Lower lobe of right lung (tissue), 2 donors: ENCODE data around the gene WDR76. TPM values are rescaled to one million over a fixed set of nuclear protein-coding genes. Genes with fewer than 3 reads are reported as not detected.

Experiments used
- ATAC-seq, 2 donors: fragments of 200-7000 bp; cut with Tn5 transposase; one replicate each; pipeline ENCODE4 v1.9.1; 2020 to 2022; ENCODE audit warnings: mild to moderate bottlenecking in 2 of 2, moderate library complexity in 2 of 2
- DNase-seq: peaks from one replicate; pipeline ENCODE4 v3.0.0-alpha.2; 2020
- H3K27ac ChIP-seq: fragments of 200-600 bp; one replicate; pipeline ENCODE4 v1.8.0; 2022
- H3K27me3 ChIP-seq: fragments of 200-600 bp; one replicate; pipeline ENCODE4 v1.8.0; 2022; ENCODE audit warnings: low read depth
- H3K36me3 ChIP-seq: fragments of 200-600 bp; one replicate; pipeline ENCODE4 v1.8.0; 2022; ENCODE audit warnings: mild to moderate bottlenecking
- H3K4me1 ChIP-seq: fragments of 200-600 bp; one replicate; pipeline ENCODE4 v1.8.0; 2022
- H3K4me3 ChIP-seq: fragments of 200-600 bp; one replicate; pipeline ENCODE4 v1.8.0; 2022; ENCODE audit warnings: mild to moderate bottlenecking
- H3K9me3 ChIP-seq: fragments of 200-600 bp; one replicate; pipeline ENCODE4 v1.8.0; 2022
- intact Hi-C: fragments of 100-400 bp; cut with DNase I; formaldehyde crosslinking; loops from one replicate; pipeline ENCODE4 v1.11.0; 2022
- total RNA-seq: library from RNA; stranded (reverse); fragmentation: NEBNext Ultra II Directional; extraction: Animal tissue kit (Norgen Biotek cat#: 25700); gene quantifications from one replicate; pipeline ENCODE4 v1.2.1, GENCODE V29; 2021
- TF ChIP-seq, protein P1 (sequence below): fragments of 200-600 bp; IDR thresholded peaks from one replicate; pipeline ENCODE4 v1.8.0; 2022; ENCODE audit warnings: antibody characterized with exemption, mild to moderate bottlenecking
- donor health status: DM: no; HTN: yes; CAD: no; lungs with severe emphysema.

The WDR76 gene
- total RNA-seq, 1 donor from 2014 or later: 5.7 TPM

DNA sequence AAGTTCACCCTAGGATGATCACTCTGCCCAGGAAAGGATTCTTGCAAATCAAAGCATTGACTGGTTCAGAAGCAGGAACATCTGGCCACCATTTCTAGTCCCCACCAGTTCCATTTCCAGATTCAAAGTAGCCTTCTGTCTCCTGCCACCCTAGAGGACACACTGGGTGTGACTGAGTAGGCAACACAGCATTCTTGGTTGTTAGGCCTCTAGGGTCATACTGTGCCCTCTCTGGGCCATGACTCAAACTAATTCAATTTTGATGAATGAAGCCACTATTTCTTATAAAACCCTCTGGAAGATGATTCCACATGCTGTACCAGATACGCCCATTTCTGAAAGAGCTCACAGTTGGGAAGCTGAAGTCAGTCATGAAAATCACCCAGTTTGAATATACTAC, 69.7 kb downstream of the WDR76 start:
- TF ChIP-seq, protein P1, sequence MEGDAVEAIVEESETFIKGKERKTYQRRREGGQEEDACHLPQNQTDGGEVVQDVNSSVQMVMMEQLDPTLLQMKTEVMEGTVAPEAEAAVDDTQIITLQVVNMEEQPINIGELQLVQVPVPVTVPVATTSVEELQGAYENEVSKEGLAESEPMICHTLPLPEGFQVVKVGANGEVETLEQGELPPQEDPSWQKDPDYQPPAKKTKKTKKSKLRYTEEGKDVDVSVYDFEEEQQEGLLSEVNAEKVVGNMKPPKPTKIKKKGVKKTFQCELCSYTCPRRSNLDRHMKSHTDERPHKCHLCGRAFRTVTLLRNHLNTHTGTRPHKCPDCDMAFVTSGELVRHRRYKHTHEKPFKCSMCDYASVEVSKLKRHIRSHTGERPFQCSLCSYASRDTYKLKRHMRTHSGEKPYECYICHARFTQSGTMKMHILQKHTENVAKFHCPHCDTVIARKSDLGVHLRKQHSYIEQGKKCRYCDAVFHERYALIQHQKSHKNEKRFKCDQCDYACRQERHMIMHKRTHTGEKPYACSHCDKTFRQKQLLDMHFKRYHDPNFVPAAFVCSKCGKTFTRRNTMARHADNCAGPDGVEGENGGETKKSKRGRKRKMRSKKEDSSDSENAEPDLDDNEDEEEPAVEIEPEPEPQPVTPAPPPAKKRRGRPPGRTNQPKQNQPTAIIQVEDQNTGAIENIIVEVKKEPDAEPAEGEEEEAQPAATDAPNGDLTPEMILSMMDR: no peak
- Histone ChIP-seq H3K27ac (no peak overlapping the region), H3K9me3 (no peaks in the 10 kb centered on the region), H3K4me1 (no peaks in the 10 kb centered on the region), H3K27me3 (no peaks in the 10 kb centered on the region), H3K36me3 (no peaks in the 10 kb centered on the region), H3K4me3 (no peak overlapping the region)
- no peak for DNase-seq
- ATAC-seq: no peak
- intact Hi-C loops: no loop called here

DNA sequence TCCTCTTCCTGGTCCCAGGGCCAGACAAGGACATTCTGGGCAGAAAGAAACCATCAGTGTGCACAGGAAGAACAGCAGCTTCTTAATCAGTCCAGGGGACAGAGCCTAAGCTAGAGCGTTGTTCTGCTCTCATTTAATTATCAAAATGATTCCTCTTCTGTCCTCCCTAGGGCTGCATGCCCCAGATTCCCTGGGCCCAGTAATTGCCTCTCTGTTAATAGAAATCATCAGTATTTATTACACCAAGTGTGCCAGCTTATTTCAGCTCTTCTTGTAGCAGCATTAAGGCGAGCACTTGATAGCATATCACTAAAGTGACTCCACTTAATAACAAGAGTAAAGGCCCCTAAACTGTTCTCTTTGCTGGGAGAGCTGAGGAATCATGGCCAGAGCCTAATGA, 72.1 kb downstream of the WDR76 start:
- H3K4me3 ChIP-seq: no peak overlapping the region
- no peaks in the 10 kb centered on the region for H3K36me3 ChIP-seq
- intact Hi-C loops: no loop called here
- H3K27me3 ChIP-seq: no peaks in the 10 kb centered on the region
- no peak for ATAC-seq
- H3K9me3 ChIP-seq: no peaks in the 10 kb centered on the region
- no peak for DNase-seq
- TF ChIP-seq, protein P1: no peak
- H3K4me1 ChIP-seq: no peaks in the 10 kb centered on the region
- no peak overlapping the region for H3K27ac ChIP-seq

DNA sequence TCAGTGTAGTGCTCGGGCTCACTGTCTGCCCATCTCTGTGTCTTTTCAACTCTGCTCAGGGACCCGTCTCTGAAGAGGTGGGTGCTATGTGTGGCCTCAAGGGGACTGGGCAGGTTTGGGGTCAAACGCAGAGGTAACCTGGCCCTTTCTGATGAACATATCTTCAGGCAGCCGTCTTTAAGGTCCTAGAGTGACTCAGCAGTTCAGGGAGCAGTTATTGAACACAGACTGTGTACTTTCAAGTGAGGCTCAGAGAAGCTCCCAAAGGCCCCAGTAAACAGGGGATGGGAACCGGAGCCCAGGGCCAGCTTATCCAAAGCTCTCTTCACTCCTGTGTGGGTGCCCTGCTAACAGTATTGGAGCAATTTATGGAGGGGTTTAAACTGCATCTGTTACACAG, 73.1 kb downstream of the WDR76 start:
- intact Hi-C loops: no loop called here
- TF ChIP-seq, protein P1: no peak

DNA sequence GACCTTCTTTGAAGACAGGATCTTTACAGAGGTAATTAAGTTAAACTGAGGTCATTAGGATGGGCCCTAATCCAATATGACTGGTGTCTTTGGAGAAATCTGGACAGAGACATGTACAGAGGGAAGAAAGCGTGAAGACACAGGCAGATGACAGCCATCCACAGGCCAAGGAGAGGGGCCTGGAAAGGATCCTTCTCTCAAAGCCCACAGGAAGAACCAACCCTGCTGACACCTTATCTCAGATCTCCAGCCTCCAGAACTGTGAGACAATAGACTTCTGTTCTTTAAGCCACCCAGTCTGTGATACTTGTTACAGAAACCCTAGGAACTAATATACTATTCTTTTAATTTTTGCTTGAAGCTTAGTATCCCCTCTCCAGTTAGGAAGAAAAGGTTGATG, 74.2 kb downstream of the WDR76 start:
- no peak for DNase-seq
- TF ChIP-seq, protein P1: no peak
- Histone ChIP-seq H3K9me3 (no peaks in the 10 kb centered on the region), H3K4me1 (no peaks in the 10 kb centered on the region), H3K27me3 (no peaks in the 10 kb centered on the region), H3K36me3 (no peaks in the 10 kb centered on the region), H3K27ac (no peak overlapping the region), H3K4me3 (no peak overlapping the region)
- intact Hi-C loops: no loop called here
- no peak for ATAC-seq

More for the DNA sequence above, 73.1 kb downstream of the WDR76 start:
- ATAC-seq: no peak
- H3K36me3 ChIP-seq: no peaks in the 10 kb centered on the region
- no peaks in the 10 kb centered on the region for H3K27me3 ChIP-seq
- no peak for DNase-seq
- no peaks in the 10 kb centered on the region for H3K4me1 ChIP-seq
- no peak overlapping the region for H3K27ac ChIP-seq
- H3K4me3 ChIP-seq: no peak overlapping the region
- no peaks in the 10 kb centered on the region for H3K9me3 ChIP-seq

DNA sequence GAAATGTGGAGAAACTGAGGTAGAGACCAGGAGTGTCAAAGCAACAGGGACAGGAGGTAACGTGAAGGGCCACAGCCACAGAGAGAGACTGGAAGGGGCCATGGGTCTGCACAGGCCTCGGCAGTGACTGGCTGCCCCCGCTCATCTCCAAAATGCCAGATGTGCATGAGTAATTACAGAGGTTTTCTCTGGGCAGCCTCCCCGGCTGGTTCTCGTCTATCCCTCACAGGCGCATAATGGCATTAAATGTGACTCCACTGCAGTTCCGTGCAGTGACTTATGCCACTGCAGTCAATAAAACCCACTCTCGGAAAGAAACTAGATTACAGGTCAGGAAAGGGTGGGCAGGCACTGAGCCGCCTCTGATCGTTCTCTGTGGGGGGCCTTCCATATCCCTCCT, 74.7 kb downstream of the WDR76 start:
- H3K4me3 ChIP-seq: no peak overlapping the region
- no peaks in the 10 kb centered on the region for H3K9me3 ChIP-seq
- H3K4me1 ChIP-seq: no peaks in the 10 kb centered on the region
- TF ChIP-seq, protein P1: no peak
- no peak for DNase-seq
- no peak overlapping the region for H3K27ac ChIP-seq
- no peaks in the 10 kb centered on the region for H3K36me3 ChIP-seq
- intact Hi-C loops: no loop called here
- H3K27me3 ChIP-seq: no peaks in the 10 kb centered on the region
- no peak for ATAC-seq

DNA sequence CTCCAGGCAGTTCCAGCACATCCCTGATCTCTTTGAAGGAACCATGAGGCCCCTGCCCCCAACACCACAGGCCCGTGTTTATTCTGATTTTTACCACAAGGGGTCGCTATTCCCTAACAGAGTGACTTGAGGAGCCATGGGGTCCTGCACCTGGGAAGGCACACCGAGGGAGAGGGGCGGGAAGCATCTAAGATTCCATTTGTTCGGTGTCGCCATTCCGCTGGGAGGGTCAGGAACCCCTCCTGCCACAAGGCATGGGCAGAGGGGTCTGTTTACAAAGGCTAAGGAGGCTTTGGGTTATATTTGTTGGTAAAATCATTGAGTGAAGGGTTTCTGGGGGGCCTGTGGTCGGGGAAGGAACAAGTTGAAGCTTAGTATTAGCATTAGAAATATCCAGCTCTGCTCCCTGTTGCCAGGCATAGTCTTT, 77.1 kb downstream of the WDR76 start:
- Histone ChIP-seq H3K27ac (no peak overlapping the region), H3K9me3 (no peaks in the 10 kb centered on the region), H3K4me3 (no peak overlapping the region), H3K36me3 (no peaks in the 10 kb centered on the region), H3K4me1 (no peaks in the 10 kb centered on the region), H3K27me3 (no peaks in the 10 kb centered on the region)
- TF ChIP-seq, protein P1: peak; percentile 77
- no peak for DNase-seq
- ATAC-seq: peak; percentile 71
- intact Hi-C loops: no loop called here
